Measurements from ENCODE around the gene ZNF692. TPM values are rescaled to one million over a fixed set of nuclear protein-coding genes. Genes with fewer than 3 reads are reported as not detected.
"Not testable (repeated sequence)": the region's sequence is repeated elsewhere in the genome, so short reads cannot be mapped to it uniquely, and the experiment has no call there.

The ZNF692 gene
- total and polyA plus RNA-seq, 4 donors = 7.8 to 16.3 (median 10.4) TPM

- Histone ChIP-seq H3K27ac (ENCODE audit: low read depth in 1 of 2, low read length in 2 of 2) (no peak overlapping the region), H3K9me3 (ENCODE audit: control insufficient read depth in 4 of 4, low read length in 3 of 4) (no peaks in the 10 kb centered on the region), H3K4me1 (ENCODE audit: control insufficient read depth in 4 of 4, insufficient read depth in 4 of 4, low read length in 3 of 4) (peaks cover 0 to 7% (median 2%) of the 10 kb centered on the region in 4 donors), H3K36me3 (ENCODE audit: control insufficient read depth in 4 of 4, insufficient read depth in 3 of 4, low read depth in 1 of 4, low read length in 3 of 4) (no peaks in the 10 kb centered on the region), H3K4me3 (ENCODE audit: low read depth in 1 of 3, low read length in 3 of 3) (no peak overlapping the region), H3K27me3 (ENCODE audit: control insufficient read depth in 4 of 4, insufficient read depth in 4 of 4, low read length in 3 of 4) (no peaks in the 10 kb centered on the region), H3K9ac (ENCODE audit: low read depth in 1 of 2, low read length in 2 of 2) (no peak overlapping the region)
- no peak for TF ChIP-seq MAX (IDR thresholded peaks at IDR 0.05)
- no peak for TF ChIP-seq HNF4G (IDR thresholded peaks at IDR 0.05)
- TF ChIP-seq YY1 (IDR thresholded peaks at IDR 0.05) = no peak
- TF ChIP-seq RAD21 (IDR thresholded peaks at IDR 0.05) = no peak
- no peak for TF ChIP-seq REST (IDR thresholded peaks at IDR 0.05)
- no peak for TF ChIP-seq ATF3 (IDR thresholded peaks at IDR 0.05)
- no peak for TF ChIP-seq CTCF (IDR thresholded peaks at IDR 0.05; ENCODE audit: low read depth, low read length, missing input control)
- TF ChIP-seq FOXA2 (IDR thresholded peaks at IDR 0.05) = no peak
- TF ChIP-seq ZBTB33 (IDR thresholded peaks at IDR 0.05) = no peak
- no peak for TF ChIP-seq TAF1 (conservative IDR thresholded peaks at IDR 0.05)
- TF ChIP-seq RXRA (IDR thresholded peaks at IDR 0.05) = no peak
- TF ChIP-seq SP1 (IDR thresholded peaks at IDR 0.05) = no peak
- TF ChIP-seq HNF4A (conservative IDR thresholded peaks at IDR 0.05) = no peak
- no peak for TF ChIP-seq NR2F2 (IDR thresholded peaks at IDR 0.05)
- no peak for TF ChIP-seq EGR1 (IDR thresholded peaks at IDR 0.05; ENCODE audit: low read depth in 2 of 2)
- no peak for TF ChIP-seq GABPA (IDR thresholded peaks at IDR 0.05 in 1 of 2, conservative IDR thresholded peaks at IDR 0.05 in 1 of 2)
- no peak for DNase-seq (ENCODE audit: low spot score)
- WGBS = 90% methylated on average over 1 of the region's 1 CpG
Observed at GRCh38 chr1:248831842-248832241, 27.0 kb downstream of the ZNF692 start.

GRCh38 chr1:248830718-248831017, 28.2 kb downstream of the ZNF692 start:
- not testable (repeated sequence) for H3K36me3 ChIP-seq (ENCODE audit: control insufficient read depth in 4 of 4, insufficient read depth in 3 of 4, low read depth in 1 of 4, low read length in 3 of 4); H3K27me3 ChIP-seq (ENCODE audit: control insufficient read depth in 4 of 4, insufficient read depth in 4 of 4, low read length in 3 of 4); H3K4me3 ChIP-seq (ENCODE audit: low read depth in 1 of 3, low read length in 3 of 3); H3K9me3 ChIP-seq (ENCODE audit: control insufficient read depth in 4 of 4, low read length in 3 of 4); H3K9ac ChIP-seq (ENCODE audit: low read depth in 1 of 2, low read length in 2 of 2); DNase-seq (ENCODE audit: low spot score); H3K4me1 ChIP-seq (ENCODE audit: control insufficient read depth in 4 of 4, insufficient read depth in 4 of 4, low read length in 3 of 4); H3K27ac ChIP-seq (ENCODE audit: low read depth in 1 of 2, low read length in 2 of 2)
- 64% methylated on average over 3 of the region's 3 CpGs for WGBS
